GM12878 (cell line): ENCODE measurements around the gene COL5A1. TPM values are rescaled to one million over a fixed set of nuclear protein-coding genes. Genes with fewer than 3 reads are reported as not detected.

Experiments
- BCL11A ChIP-seq: IDR thresholded peaks from 2 replicates; pipeline ENCODE4 v1.6.1; 2011; ENCODE audit warnings: low read depth, low read length
- CEBPZ ChIP-seq: fragments of 150-350 bp; IDR thresholded peaks from 2 replicates; pipeline ENCODE4 v1.6.1; 2016; ENCODE audit warnings: low read depth, low read length
- CREM ChIP-seq: IDR thresholded peaks from 2 replicates; pipeline ENCODE4 v1.6.1; 2014; ENCODE audit warnings: antibody characterized with exemption, low read depth
- ELK1 ChIP-seq: IDR thresholded peaks from 2 replicates; pipeline ENCODE4 v1.6.1; 2012; ENCODE audit warnings: low read depth, low read length, improper control_type of control experiment
- HDGF ChIP-seq: fragments of 450-650 bp; IDR thresholded peaks from 2 replicates; pipeline ENCODE4 v1.6.1; 2016; ENCODE audit warnings: antibody characterized with exemption
- KAT2A ChIP-seq: conservative IDR thresholded peaks from 2 replicates; pipeline ENCODE4 v1.6.1; 2011; ENCODE audit warnings: low read depth, low read length; ENCODE audit not compliant: control insufficient read depth
- KDM1A ChIP-seq: fragments of 200-600 bp; sonication (generic); IDR thresholded peaks from 2 replicates; pipeline ENCODE4 v1.6.1; 2016; ENCODE audit warnings: borderline replicate concordance
- NR2C1 ChIP-seq: fragments of 450-650 bp; IDR thresholded peaks from 2 replicates; pipeline ENCODE4 v1.6.1; 2017; ENCODE audit warnings: antibody characterized with exemption, mild to moderate bottlenecking, moderate library complexity
- POLR2AphosphoS2 ChIP-seq: IDR thresholded peaks from 2 replicates; pipeline ENCODE4 v1.6.1; 2011; ENCODE audit warnings: low read depth, mild to moderate bottlenecking, low read length, improper control_type of control experiment, moderate library complexity
- POLR2AphosphoS5 ChIP-seq: IDR thresholded peaks from 2 replicates; pipeline ENCODE4 v1.6.1; 2011; ENCODE audit warnings: mild to moderate bottlenecking, low read length, inconsistent platforms
- SPI1 ChIP-seq: IDR thresholded peaks from 2 replicates; pipeline ENCODE4 v1.6.1; 2011; ENCODE audit warnings: low read depth, mild to moderate bottlenecking, low read length, moderate library complexity, borderline replicate concordance; ENCODE audit not compliant: insufficient read depth
- STAT3 ChIP-seq: IDR thresholded peaks from 2 replicates; pipeline ENCODE4 v1.6.1; 2011; ENCODE audit warnings: low read depth, low read length, improper control_type of control experiment
- ZNF217 ChIP-seq: fragments of 450-650 bp; IDR thresholded peaks from 2 replicates; pipeline ENCODE4 v1.6.1; 2017; ENCODE audit warnings: antibody characterized with exemption, mild to moderate bottlenecking
- ZNF592 ChIP-seq: fragments of 450-650 bp; IDR thresholded peaks from 2 replicates; pipeline ENCODE4 v1.6.1; 2017; ENCODE audit warnings: mild to moderate bottlenecking, moderate library complexity
- polyA plus RNA-seq, 11 experiments: library from polyadenylated mRNA; depleted of rRNA in 4 of 11; unstranded in 6 of 11; stranded (reverse) in 5 of 11; fragments of >200 nt; fragmentation: Nextera tagmentation in 4 of 11; fragmentation: Illumina TruSeq in 1 of 11; extraction: Ambion mirVana in 4 of 11; extraction: Trizol in 1 of 11; gene quantifications; 1 replicate in 1 of 11; 2 replicates in 10 of 11; pipeline versions ENCODE4 v1.2.1 to v1.2.3, GENCODE V29; 2011 to 2016; ENCODE audit warnings: inconsistent platforms in 2 of 11, missing spikeins in 2 of 11, low read depth in 1 of 11
- total RNA-seq, 4 experiments: library from RNA; depleted of rRNA in 3 of 4; stranded (reverse); fragments of >200 nt in 3 of 4; fragmentation: Illumina TruSeq in 1 of 4; extraction: Trizol in 1 of 4; gene quantifications; 2 replicates each; pipeline versions ENCODE4 v1.2.1 to v1.2.3, GENCODE V29; 2013 to 2021

The COL5A1 gene
- total and polyA plus RNA-seq, 10 of the 15 experiments (the other 5 are each of a cell fraction or from before 2014, with no cell fraction given) = under 0.01 to 0.15 (median 0.13) TPM; not detected in 4

GRCh38 chr9:134642385-134643181 is 980 bp downstream of the COL5A1 start (continued):
- TF ChIP-seq BCL11A (no peak), POLR2AphosphoS2 (no peak), ZNF592 (no peak), CEBPZ (no peak), ZNF217 (no peak), HDGF (no peak), SPI1 (no peak), STAT3 (no peak), KAT2A (no peak), NR2C1 (no peak), CREM (no peak), KDM1A (no peak), ELK1 (no peak), POLR2AphosphoS5 (no peak)
